HG03039 (cell line): ENCODE measurements around the gene TMEM144.
"Not testable (repeated sequence)": the region's sequence is repeated elsewhere in the genome, so short reads cannot be mapped to it uniquely, and the experiment has no call there.

Source experiments
- ATAC-seq: cut with Tn5 transposase; IDR thresholded peaks from one replicate; pipeline ENCODE4 v1.9.1; 2021; ENCODE audit warnings: mild to moderate bottlenecking, moderate library complexity; ENCODE audit not compliant: unreplicated experiment

Gene TMEM144

GRCh38 chr4:158234671-158235070, 24.4 kb downstream of the TMEM144 start:
- no peak for ATAC-seq

- ATAC-seq = no peak
Observed at GRCh38 chr4:158236304-158237030, 26.2 kb downstream of the TMEM144 start.

- ATAC-seq = no peak
Observed at GRCh38 chr4:158238575-158238974, 28.3 kb downstream of the TMEM144 start.

- ATAC-seq = no peak
Observed at GRCh38 chr4:158239196-158239595, 28.9 kb downstream of the TMEM144 start.

GRCh38 chr4:158243071-158243470, 32.8 kb downstream of the TMEM144 start:
- no peak for ATAC-seq

GRCh38 chr4:158250321-158250720, 40.0 kb downstream of the TMEM144 start:
- ATAC-seq = no peak

GRCh38 chr4:158253350-158253980, 43.2 kb downstream of the TMEM144 start:
- ATAC-seq = peak; percentile 81

- ATAC-seq = no peak
Observed at GRCh38 chr4:158254292-158254691, 44.0 kb downstream of the TMEM144 start.

- ATAC-seq = peak; percentile 75
Observed at GRCh38 chr4:158255727-158256324, 45.5 kb downstream of the TMEM144 start.

- no peak for ATAC-seq
Observed at GRCh38 chr4:158259955-158260575, 49.8 kb downstream of the TMEM144 start.

GRCh38 chr4:158261480-158261879, 51.2 kb downstream of the TMEM144 start:
- ATAC-seq = no peak

GRCh38 chr4:158268553-158268952, 58.3 kb downstream of the TMEM144 start:
- ATAC-seq = no peak

- ATAC-seq = no peak
Observed at GRCh38 chr4:158274636-158275035, 64.3 kb downstream of the TMEM144 start.

- no peak for ATAC-seq
Observed at GRCh38 chr4:158277558-158277957, 67.3 kb downstream of the TMEM144 start.

GRCh38 chr4:158279052-158279451, 68.8 kb downstream of the TMEM144 start:
- ATAC-seq = not testable (repeated sequence)

- ATAC-seq = no peak
Observed at GRCh38 chr4:158280856-158281255, 70.6 kb downstream of the TMEM144 start.

GRCh38 chr4:158282252-158282651, 72.0 kb downstream of the TMEM144 start:
- no peak for ATAC-seq

- ATAC-seq = no peak
Observed at GRCh38 chr4:158285429-158286216, 75.3 kb downstream of the TMEM144 start.

- no peak for ATAC-seq
Observed at GRCh38 chr4:158290912-158291311, 80.6 kb downstream of the TMEM144 start.

- ATAC-seq = no peak
Observed at GRCh38 chr4:158291334-158292055, 81.2 kb downstream of the TMEM144 start.
